SJCRH30 (cell line): ENCODE data around the gene NINL. TPM values are rescaled to one million over a fixed set of nuclear protein-coding genes. Genes with fewer than 3 reads are reported as not detected.
"Not testable (repeated sequence)": the region's sequence is repeated elsewhere in the genome, so short reads cannot be mapped to it uniquely, and the experiment has no call there.

ENCODE experiments used
- DNase-seq, 2 experiments: peaks; one replicate each; pipeline ENCODE4 v3.0.0-alpha.2; 2015 to 2020
- H3K27ac ChIP-seq: fragments of 250-450 bp; sonication (Bioruptor Pico); 2 replicates; pipeline ENCODE4 v1.5.1; 2020; ENCODE audit warnings: mild to moderate bottlenecking, moderate library complexity
- H3K27me3 ChIP-seq: fragments of 250-450 bp; sonication (Bioruptor Pico); 2 replicates; pipeline ENCODE4 v1.5.1; 2020; ENCODE audit warnings: mild to moderate bottlenecking, moderate library complexity
- H3K36me3 ChIP-seq: fragments of 250-450 bp; sonication (Bioruptor Pico); 2 replicates; pipeline ENCODE4 v1.5.1; 2020; ENCODE audit warnings: mild to moderate bottlenecking, moderate library complexity
- H3K4me1 ChIP-seq: fragments of 250-450 bp; sonication (Bioruptor Pico); 2 replicates; pipeline ENCODE4 v1.5.1; 2020; ENCODE audit warnings: mild to moderate bottlenecking, moderate library complexity
- H3K4me3 ChIP-seq: fragments of 250-450 bp; sonication (Bioruptor Pico); 2 replicates; pipeline ENCODE4 v1.5.1; 2020; ENCODE audit warnings: mild to moderate bottlenecking, moderate library complexity
- H3K9me3 ChIP-seq: fragments of 250-450 bp; sonication (Bioruptor Pico); replicated peaks from 2 replicates; pipeline ENCODE4 v1.5.1; 2020; ENCODE audit warnings: mild to moderate bottlenecking, moderate library complexity
- total RNA-seq: library from RNA; depleted of rRNA; stranded (reverse); fragments of >200 nt; shearing (Covaris generic); gene quantifications from 2 replicates; pipeline ENCODE4 v1.2.3, GENCODE V29; 2014

NINL gene
- total RNA-seq, 1 experiment from 2014 or later = 18.1 TPM

DNA sequence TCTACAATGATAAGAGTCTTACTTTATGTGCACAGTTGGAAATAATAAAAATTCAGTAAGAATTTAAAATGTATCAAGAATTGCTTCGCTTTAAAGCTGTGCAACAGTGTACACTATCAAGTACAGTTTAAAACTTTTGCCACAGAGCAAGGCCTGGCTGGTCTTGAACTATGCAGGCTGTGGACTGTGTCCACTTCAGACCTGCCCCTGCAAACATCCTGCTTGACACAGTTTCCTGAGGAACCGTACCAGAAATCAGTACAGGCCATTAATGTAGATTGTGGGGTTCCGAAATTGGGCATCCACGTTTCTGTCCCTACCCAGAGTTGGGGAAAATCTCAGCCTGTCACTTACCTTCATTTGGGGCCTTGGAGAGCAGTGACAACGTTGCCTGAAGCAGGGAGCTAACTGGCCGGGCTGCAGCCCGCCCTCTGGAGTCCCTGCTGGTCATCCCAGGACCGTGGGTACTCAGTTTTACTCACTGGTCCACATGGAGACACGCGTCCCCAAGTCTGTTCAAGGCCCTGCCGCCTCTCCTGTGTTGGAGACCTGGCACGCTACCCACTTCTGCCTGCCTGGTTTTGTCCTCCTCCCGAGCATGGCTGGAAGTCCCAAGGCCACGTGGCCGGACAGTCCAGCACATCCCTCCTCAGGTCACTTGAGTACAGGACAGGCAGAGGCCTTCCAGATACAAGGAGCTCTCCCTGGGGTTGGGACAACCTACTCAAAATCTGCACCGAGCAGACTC is 8.4 kb downstream of the NINL start:
- DNase-seq = no peak
- H3K27ac ChIP-seq = no peak overlapping the region
- H3K4me1 ChIP-seq = peaks cover 15% of the 10 kb centered on the region
- peaks cover 23% of the 10 kb centered on the region for H3K36me3 ChIP-seq
- H3K4me3 ChIP-seq = no peak overlapping the region
- no peaks in the 10 kb centered on the region for H3K9me3 ChIP-seq
- H3K27me3 ChIP-seq = no peaks in the 10 kb centered on the region

DNA sequence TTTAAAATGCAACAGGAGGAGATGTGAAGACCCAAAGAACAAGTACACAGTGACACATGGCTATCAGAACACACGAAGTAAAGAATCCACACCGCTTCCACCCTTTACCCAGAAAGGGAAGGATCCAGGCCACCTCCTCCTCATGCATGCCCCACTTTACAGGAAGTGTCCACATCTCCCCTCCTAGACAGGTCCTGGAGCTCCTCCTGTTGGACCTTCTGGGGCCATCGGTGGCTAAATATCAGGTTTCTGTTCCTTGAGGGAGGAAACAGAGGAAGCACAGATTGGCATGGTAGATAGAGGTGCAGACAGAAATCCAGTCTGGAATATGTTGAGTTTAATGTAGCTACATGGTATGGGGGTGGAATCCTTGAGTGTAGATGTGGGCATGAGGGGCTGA is 10.9 kb downstream of the NINL start:
- Histone ChIP-seq H3K27me3 (no peaks in the 10 kb centered on the region), H3K36me3 (peaks cover 24% of the 10 kb centered on the region), H3K9me3 (no peaks in the 10 kb centered on the region), H3K27ac (no peak overlapping the region), H3K4me3 (no peak overlapping the region), H3K4me1 (peaks cover 11% of the 10 kb centered on the region)
- DNase-seq = peak in 1 of 2 experiments; percentile 19

DNA sequence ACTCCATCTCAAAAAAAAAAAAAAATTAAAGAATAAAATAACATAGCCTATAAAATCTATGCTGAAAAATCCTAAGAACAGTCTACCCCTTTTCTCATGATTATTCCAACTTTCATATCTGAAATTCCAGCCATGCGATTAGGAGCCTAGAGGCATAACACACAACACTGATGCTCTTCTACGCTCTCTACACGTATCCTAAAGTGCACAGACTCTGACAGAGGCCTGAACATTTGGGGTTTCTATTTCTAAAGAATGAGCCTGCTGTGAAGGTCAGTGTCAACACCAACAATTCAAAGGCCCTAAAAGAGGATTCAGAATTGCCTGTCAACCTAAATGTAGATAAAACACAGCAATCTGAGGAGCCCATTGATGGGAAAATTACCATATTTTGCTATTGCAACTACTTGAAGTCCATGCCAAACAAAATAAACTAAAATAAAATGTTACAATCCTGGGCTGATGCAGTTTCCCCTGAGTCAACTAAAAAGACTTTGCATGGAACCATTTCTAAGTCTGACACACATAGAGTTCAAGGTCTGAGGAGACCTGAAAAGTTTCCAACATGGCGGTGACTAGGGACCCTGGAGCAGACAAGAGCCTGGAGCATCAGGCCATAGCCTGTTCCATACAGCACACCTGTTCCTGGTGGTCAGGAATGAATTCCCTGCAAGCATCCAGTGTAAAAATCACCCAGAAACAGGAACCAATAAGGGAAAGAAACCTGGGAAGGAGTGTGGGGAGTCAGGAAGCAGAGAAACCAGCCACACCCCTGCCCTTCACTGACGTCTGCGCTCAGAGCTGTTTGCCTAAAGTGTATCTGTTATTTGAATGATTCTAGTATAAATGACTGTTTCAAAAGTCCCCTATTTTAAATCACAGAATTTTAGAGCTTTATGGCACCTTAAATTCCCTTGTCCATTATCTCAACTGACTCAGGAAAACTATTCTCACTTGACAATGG is 11.8 kb downstream of the NINL start:
- no peak for DNase-seq
- H3K27ac ChIP-seq = no peak overlapping the region
- H3K9me3 ChIP-seq = no peaks in the 10 kb centered on the region
- peaks cover 7% of the 10 kb centered on the region for H3K4me1 ChIP-seq
- peaks cover 30% of the 10 kb centered on the region for H3K36me3 ChIP-seq
- no peaks in the 10 kb centered on the region for H3K27me3 ChIP-seq
- no peak overlapping the region for H3K4me3 ChIP-seq

DNA sequence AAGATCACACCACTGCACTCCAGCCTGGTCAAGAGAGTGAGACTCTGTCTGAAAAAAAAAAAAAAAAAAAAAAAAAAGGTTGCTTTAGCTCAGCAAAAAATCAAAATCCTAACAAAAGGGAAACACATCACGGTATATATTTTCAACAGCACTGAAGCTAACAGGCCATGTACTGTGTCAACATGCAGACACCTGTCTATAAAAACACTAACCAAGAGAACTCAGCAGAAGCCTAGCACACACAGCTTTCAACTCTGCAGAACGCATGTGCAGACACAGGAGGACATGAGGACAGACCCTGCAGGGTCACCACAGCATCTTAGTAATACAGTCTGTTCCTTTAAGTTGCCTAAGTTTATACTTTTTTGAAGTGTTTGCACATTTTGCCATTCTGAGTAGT is 13.5 kb downstream of the NINL start:
- H3K27me3 ChIP-seq = no peaks in the 10 kb centered on the region

DNA sequence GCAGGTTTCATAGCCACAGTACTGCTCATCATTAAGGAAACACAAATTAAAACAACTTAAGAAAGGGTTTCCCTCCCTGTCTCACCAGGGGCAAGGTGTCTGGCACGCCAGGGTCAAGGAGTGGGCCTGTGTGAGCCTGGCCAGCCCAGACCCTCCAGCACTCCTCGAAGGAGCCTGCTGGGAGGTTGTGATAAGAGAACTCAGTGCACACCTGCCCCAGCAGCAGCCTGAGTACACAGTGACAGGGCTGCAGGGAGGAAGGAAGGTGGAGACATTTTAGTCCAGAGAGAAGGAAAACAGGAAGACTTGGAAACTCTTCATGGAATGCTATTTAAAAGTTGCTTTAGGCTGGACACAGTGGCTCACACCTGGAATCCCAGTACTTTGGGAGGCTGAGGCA is 14.1 kb downstream of the NINL start:
- Histone ChIP-seq H3K27me3 (no peaks in the 10 kb centered on the region), H3K4me1 (peaks cover 5% of the 10 kb centered on the region), H3K36me3 (peaks cover 38% of the 10 kb centered on the region), H3K27ac (no peak overlapping the region), H3K4me3 (no peak overlapping the region), H3K9me3 (no peaks in the 10 kb centered on the region)
- no peak for DNase-seq

More for the DNA sequence above, 13.5 kb downstream of the NINL start:
- H3K4me3 ChIP-seq = no peak overlapping the region
- no peak for DNase-seq
- H3K36me3 ChIP-seq = peaks cover 35% of the 10 kb centered on the region
- no peaks in the 10 kb centered on the region for H3K9me3 ChIP-seq
- H3K27ac ChIP-seq = no peak overlapping the region
- H3K4me1 ChIP-seq = peaks cover 7% of the 10 kb centered on the region

DNA sequence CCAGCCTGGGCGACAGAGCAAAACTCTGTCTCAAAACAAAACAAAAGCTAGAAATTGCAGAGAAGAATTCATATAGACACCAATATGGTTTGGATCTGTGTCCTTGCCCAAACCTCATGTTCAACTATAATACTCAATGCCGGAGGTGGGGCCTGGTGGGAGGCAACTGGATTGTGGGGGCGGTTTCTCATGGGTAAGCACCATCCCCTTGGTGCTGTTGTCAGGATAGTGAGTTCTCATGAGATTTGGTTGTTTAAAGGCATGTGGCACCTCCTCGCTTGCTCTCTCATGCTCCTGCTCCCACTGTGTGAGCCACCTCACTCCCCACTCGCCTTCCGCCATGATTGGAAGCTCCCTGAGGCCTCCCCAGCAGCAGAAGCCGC is 15.2 kb downstream of the NINL start:
- H3K27me3 ChIP-seq = no peaks in the 10 kb centered on the region
- no peaks in the 10 kb centered on the region for H3K9me3 ChIP-seq
- H3K4me3 ChIP-seq = no peak overlapping the region
- peaks cover 40% of the 10 kb centered on the region for H3K36me3 ChIP-seq
- no peak for DNase-seq
- H3K4me1 ChIP-seq = no peaks in the 10 kb centered on the region
- no peak overlapping the region for H3K27ac ChIP-seq

DNA sequence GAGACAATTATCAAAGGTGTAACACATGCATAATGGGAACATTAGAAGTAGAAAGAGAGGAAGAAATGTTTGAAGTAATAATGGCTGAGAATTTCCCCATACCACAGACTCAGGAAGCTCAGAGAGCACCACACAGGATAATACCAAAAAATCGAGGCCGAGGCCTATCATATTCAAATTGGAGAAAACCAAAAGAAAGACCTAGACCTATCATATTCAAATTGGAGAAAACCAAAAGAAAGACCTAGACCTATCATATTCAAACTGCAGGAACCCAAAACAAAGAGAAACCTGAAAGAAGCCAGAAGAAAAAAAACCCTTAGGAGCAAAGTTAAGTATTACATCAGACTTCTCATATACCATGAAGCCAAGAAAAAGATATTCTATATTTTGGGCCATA is 18.0 kb downstream of the NINL start:
- no peak overlapping the region for H3K4me3 ChIP-seq
- peaks cover 41% of the 10 kb centered on the region for H3K36me3 ChIP-seq
- no peak overlapping the region for H3K27ac ChIP-seq
- no peak for DNase-seq
- no peaks in the 10 kb centered on the region for H3K27me3 ChIP-seq
- no peaks in the 10 kb centered on the region for H3K4me1 ChIP-seq
- H3K9me3 ChIP-seq = peaks cover 11% of the 10 kb centered on the region; the same call in 1 of the 2 replicates

DNA sequence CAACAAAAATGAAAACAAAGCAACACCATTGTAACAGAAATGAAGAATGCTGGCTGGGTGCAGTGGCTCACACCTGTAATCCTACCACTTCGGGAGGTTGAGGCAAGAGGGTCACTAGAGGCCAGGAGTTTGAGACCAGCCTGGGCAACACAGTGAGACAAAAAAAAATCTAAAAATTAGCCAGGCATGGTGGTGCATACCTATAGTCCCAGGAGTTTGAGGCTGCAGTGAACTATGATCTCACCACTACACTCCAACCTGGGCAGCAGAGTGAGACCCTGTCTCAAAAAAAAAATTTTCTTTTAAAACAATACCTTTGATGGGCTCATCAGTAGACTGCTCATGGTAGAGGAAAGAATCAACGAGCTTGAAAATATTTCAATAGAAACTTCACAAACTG is 18.5 kb downstream of the NINL start:
- H3K27ac ChIP-seq = no peak overlapping the region

DNA sequence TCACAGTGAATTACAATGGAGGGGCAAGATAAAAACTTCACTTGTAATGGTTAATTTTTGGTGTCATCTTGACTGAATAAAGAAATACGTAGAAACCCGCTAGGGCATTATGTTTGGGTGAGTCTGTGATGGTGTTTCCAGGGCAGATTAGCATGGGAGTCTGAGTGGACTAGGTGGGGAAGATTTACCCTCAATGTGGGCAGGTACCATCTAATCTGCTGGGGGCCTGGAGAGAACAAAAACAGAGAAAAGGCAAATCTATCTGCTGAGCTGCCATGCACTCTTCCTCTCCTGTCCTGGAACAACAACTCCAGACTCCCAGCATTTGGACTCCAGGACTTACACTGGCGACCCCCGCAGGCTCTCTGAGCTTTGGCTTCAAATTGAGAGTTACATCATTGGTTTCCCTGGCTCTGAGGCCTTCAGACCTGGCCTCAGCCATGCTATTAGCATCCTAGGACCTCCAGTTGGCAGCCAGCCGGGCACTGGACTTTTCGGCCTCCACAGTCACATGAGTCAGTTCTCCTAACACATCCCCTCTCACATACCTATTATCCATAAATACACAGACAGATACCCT is 19.7 kb downstream of the NINL start:
- no peak for DNase-seq
- Histone ChIP-seq H3K27me3 (no peaks in the 10 kb centered on the region), H3K9me3 (peaks cover 11% of the 10 kb centered on the region; the same call in 1 of the 2 replicates), H3K4me1 (no peaks in the 10 kb centered on the region), H3K36me3 (peaks cover 36% of the 10 kb centered on the region), H3K27ac (no peak overlapping the region), H3K4me3 (no peak overlapping the region)

More for the DNA sequence above, 18.5 kb downstream of the NINL start:
- no peak overlapping the region for H3K4me3 ChIP-seq
- no peak for DNase-seq
- peaks cover 11% of the 10 kb centered on the region; the same call in 1 of the 2 replicates for H3K9me3 ChIP-seq
- no peaks in the 10 kb centered on the region for H3K27me3 ChIP-seq
- peaks cover 41% of the 10 kb centered on the region for H3K36me3 ChIP-seq
- H3K4me1 ChIP-seq = no peaks in the 10 kb centered on the region

DNA sequence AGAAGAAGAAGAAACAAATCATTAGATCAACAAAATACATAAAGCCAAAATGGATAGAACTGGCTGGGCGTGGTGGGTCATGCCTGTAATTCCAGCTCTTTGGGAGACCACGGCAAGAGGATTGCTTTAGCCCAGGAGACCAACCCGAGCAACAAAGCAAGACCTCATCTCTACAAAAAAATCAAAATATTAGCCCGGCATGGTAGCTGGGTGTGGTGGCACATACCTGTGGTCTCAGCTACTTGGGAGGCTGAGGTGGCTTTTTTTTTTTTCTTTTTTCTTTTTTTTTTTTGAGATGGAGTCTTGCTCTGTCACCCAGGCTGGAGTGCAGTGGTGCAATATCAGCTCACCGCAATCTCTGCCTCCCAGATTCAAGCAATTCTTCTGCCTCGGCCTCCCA is 21.5 kb downstream of the NINL start:
- Histone ChIP-seq H3K27me3 (no peaks in the 10 kb centered on the region), H3K27ac (no peak overlapping the region), H3K4me1 (no peaks in the 10 kb centered on the region), H3K4me3 (no peak overlapping the region), H3K9me3 (peaks cover 11% of the 10 kb centered on the region; the same call in 1 of the 2 replicates), H3K36me3 (peaks cover 47% of the 10 kb centered on the region)
- DNase-seq = no peak

DNA sequence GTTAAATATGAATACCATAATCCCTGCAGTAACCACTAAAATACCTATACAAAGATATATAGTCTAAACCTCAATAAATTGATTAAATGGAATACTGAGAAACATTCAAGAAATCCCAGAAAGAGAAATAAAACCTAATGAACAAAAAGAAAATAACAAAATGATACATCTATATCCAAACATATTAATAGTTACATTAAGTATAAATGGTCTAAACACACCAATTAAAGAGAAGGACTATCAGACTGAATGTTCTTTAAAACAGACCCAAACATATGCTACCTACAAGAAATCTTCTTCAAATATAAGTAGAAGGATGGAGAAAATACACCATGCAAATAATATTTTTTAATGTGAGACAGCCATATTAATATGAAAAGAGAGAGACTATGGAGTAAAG is 22.0 kb downstream of the NINL start:
- peaks cover 45% of the 10 kb centered on the region for H3K36me3 ChIP-seq
- no peak overlapping the region for H3K4me3 ChIP-seq
- DNase-seq = no peak
- no peaks in the 10 kb centered on the region for H3K4me1 ChIP-seq
- no peaks in the 10 kb centered on the region for H3K27me3 ChIP-seq
- no peak overlapping the region for H3K27ac ChIP-seq
- H3K9me3 ChIP-seq = peaks cover 11% of the 10 kb centered on the region; the same call in 1 of the 2 replicates

DNA sequence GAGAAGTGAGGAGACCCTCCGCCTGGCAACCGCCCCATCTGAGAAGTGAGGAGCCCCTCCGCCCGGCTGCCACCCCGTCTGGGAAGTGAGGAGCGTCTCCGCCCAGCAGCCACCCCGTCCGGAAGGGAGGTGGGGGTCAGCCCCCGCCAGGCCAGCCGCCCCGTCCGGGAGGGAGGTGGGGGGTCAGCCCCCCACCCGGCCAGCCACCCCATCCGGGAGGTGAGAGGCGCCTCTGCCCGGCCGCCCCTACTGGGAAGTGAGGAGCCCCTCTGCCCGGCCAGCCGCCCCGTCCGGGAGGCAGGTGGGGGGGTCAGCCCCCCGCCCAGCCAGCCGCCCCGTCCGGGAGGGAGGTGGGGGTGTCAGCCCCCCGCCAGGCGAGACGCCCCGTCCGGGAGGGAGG is 23.6 kb downstream of the NINL start:
- Histone ChIP-seq H3K36me3 (peaks cover 49% of the 10 kb centered on the region), H3K9me3 (peaks cover 11% of the 10 kb centered on the region; the same call in 1 of the 2 replicates)
- not testable (repeated sequence) for H3K27me3 ChIP-seq, H3K27ac ChIP-seq, DNase-seq, H3K4me1 ChIP-seq, H3K4me3 ChIP-seq

DNA sequence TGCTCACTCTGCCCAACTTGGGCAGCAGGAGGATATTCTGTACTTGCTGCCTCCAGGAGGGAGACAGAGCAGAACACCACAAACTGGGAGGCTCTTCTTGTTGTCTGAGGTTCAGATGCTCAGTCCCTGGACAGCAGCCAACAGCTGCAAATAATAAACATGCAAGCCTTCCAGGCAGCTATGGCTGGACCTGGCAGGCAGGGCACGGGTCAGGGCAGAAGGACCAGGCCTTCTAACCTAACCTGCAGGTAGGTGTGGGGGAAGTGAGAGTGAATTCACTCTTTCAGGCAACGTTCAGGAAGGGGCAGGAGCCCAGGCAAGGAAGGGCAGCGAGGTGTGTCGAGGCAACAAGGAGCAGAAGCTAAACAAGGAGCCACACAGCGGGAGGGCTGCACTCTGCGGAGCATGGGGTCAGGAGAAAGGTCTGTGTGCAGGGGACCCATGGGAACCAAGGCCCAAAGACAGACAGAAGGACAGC is 31.5 kb downstream of the NINL start:
- H3K9me3 ChIP-seq = no peaks in the 10 kb centered on the region
- no peak overlapping the region for H3K27ac ChIP-seq
- H3K36me3 ChIP-seq = peaks cover 12% of the 10 kb centered on the region
- no peak overlapping the region for H3K4me3 ChIP-seq
- DNase-seq = peak; percentile 54 to 70
- H3K27me3 ChIP-seq = no peaks in the 10 kb centered on the region
- H3K4me1 ChIP-seq = peaks cover 13% of the 10 kb centered on the region

DNA sequence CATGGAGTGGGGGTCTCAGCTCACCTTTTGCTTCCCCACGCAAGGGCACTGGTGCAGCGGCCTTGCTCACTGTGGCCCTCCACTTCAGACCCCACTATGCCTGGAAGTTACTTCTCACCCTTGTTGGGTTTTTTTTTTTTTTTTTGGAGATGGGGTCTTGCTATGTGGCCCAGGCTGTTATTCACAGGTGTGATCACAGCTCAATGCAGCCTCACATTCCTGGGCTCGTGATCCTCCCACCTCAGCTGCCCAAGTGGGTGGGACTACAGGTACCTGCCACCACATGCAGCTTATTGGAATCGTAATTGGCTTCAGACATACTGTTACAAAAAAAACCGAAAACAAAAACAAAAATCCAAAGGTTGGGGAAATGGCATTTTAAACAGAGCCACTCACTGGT is 32.4 kb downstream of the NINL start:
- no peak overlapping the region for H3K27ac ChIP-seq
- no peak overlapping the region for H3K4me3 ChIP-seq
- no peak for DNase-seq
- H3K4me1 ChIP-seq = peaks cover 13% of the 10 kb centered on the region
- peaks cover 7% of the 10 kb centered on the region; the same call in 1 of the 2 replicates for H3K36me3 ChIP-seq
- no peaks in the 10 kb centered on the region for H3K27me3 ChIP-seq
- no peaks in the 10 kb centered on the region for H3K9me3 ChIP-seq
